ENCODE results near the gene CCDC192. TPM values are rescaled to one million over a fixed set of nuclear protein-coding genes. Genes with fewer than 3 reads are reported as not detected.

CCDC192 gene
- total and polyA plus RNA-seq, 2 experiments from 2014 or later, result 0.40 TPM; not detected in 1

DNA sequence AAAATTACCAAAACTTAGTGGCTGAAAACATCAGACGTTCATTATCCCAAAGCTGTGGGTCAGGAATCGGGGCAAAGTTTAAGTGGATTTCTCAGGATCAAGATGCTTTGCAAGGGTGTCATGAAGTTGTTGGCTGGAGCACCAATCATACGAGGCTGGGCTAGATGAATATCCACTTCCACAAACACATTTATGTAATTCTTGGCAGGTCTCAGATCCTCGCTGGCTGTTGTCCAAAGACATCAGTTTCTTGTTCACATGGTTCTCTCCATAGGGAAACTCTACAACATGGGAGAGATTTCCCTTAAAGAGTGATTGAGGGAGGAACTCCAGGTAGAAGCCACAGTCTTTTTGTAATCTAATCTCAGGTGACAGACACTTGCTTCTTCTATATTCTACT is 20.2 kb upstream of the CCDC192 start:
- Mint-ChIP-seq H3K27me3 (ENCODE audit: insufficient read depth, low read depth, poor library complexity) (no peaks in the 10 kb centered on the region), H3K36me3 (ENCODE audit: low read depth) (no peaks in the 10 kb centered on the region), H3K4me1 (no peaks in the 10 kb centered on the region), H3K27ac (no peak overlapping the region), H3K4me3 (no peak overlapping the region), H3K9me3 (no peaks in the 10 kb centered on the region)
- Histone ChIP-seq H3K27ac (ENCODE audit: low read depth) (no peak overlapping the region), H3K36me3 (ENCODE audit: insufficient read depth) (no peaks in the 10 kb centered on the region; the same call in 1 of the 2 replicates), H3K27me3 (ENCODE audit: insufficient read depth) (no peaks in the 10 kb centered on the region), H3K79me2 (replicated peaks; ENCODE audit: insufficient read depth) (no peaks in the 10 kb centered on the region), H3K4me1 (ENCODE audit: insufficient read depth) (no peaks in the 10 kb centered on the region), H3K4me3 (no peak overlapping the region), H3K4me2 (no peak overlapping the region), H3F3A (replicated peaks; ENCODE audit: low read depth) (no peaks in the 10 kb centered on the region), H4K20me1 (replicated peaks; ENCODE audit: insufficient read depth) (no peaks in the 10 kb centered on the region), H3K9me2 (ENCODE audit: insufficient read depth) (0 out of 2 replicates have a peak, but pooled peaks cover under 1% of the 10 kb centered on the region), H2AFZ (no peak overlapping the region)
- no peak for DNase-seq (ENCODE audit: low spot score)
- TF ChIP-seq, protein P1, sequence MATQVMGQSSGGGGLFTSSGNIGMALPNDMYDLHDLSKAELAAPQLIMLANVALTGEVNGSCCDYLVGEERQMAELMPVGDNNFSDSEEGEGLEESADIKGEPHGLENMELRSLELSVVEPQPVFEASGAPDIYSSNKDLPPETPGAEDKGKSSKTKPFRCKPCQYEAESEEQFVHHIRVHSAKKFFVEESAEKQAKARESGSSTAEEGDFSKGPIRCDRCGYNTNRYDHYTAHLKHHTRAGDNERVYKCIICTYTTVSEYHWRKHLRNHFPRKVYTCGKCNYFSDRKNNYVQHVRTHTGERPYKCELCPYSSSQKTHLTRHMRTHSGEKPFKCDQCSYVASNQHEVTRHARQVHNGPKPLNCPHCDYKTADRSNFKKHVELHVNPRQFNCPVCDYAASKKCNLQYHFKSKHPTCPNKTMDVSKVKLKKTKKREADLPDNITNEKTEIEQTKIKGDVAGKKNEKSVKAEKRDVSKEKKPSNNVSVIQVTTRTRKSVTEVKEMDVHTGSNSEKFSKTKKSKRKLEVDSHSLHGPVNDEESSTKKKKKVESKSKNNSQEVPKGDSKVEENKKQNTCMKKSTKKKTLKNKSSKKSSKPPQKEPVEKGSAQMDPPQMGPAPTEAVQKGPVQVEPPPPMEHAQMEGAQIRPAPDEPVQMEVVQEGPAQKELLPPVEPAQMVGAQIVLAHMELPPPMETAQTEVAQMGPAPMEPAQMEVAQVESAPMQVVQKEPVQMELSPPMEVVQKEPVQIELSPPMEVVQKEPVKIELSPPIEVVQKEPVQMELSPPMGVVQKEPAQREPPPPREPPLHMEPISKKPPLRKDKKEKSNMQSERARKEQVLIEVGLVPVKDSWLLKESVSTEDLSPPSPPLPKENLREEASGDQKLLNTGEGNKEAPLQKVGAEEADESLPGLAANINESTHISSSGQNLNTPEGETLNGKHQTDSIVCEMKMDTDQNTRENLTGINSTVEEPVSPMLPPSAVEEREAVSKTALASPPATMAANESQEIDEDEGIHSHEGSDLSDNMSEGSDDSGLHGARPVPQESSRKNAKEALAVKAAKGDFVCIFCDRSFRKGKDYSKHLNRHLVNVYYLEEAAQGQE (IDR thresholded peaks at IDR 0.05; ENCODE audit: unreplicated experiment), result no peak
- no peak for TF ChIP-seq STAT1 (IDR thresholded peaks at IDR 0.05; ENCODE audit: unreplicated experiment)
- no peak for TF ChIP-seq POLR2AphosphoS5 (IDR thresholded peaks at IDR 0.05; ENCODE audit: low read depth)
- TF ChIP-seq NANOG (IDR thresholded peaks at IDR 0.05; ENCODE audit: borderline replicate concordance), result no peak
- TF ChIP-seq ZNF114 (CRISPR knock-in tag; IDR thresholded peaks at IDR 0.05), result no peak
- TF ChIP-seq JUNB (IDR thresholded peaks at IDR 0.05; ENCODE audit: unreplicated experiment), result no peak
- no peak for TF ChIP-seq ZNF331 (CRISPR knock-in tag; IDR thresholded peaks at IDR 0.05; ENCODE audit: low read depth)
- no peak for TF ChIP-seq EZH2 (IDR thresholded peaks at IDR 0.05; ENCODE audit: low read depth, unreplicated experiment)
- ATAC-seq, result no peak

DNA sequence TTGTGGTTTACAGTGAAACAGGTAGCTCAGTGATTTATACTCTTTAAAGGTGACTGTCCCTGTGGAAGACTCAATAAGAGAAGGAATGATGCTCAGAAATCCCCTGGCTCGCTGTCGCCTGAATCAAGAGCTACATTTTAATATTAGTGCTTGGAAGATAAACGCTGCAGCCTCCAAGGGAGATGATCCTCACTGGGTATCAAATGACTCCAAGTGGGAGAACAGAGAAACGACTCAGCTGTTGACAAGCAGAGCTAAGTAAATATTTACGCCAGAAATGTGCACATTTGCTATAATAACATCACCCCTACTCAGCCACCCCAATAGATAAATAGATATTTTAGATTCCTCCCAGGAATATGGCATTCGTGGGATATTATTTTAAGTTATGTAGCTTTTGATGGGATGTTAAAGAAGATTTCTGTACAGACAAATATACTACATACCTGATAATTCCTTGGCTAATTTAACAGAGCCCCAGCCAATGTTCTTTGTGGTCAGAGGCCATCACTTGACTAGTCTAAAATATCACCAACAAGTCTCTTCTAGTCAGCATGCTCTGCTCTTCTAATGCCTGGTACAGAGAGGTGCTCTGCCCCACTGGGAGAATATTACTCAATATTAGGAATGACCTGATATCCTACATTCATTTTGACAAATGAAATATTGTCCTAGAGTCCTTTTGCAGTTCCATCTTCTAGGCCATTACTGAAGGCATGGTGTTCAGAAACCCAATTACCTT is 18.3 kb upstream of the CCDC192 start:
- no peaks in the 10 kb centered on the region for H3K36me3 ChIP-seq (ENCODE audit: insufficient read depth)
- Mint-ChIP-seq H3K36me3 (ENCODE audit: low read depth) (no peaks in the 10 kb centered on the region), H3K4me3 (no peak overlapping the region), H3K27me3 (ENCODE audit: insufficient read depth, low read depth, poor library complexity) (no peaks in the 10 kb centered on the region), H3K4me1 (no peaks in the 10 kb centered on the region), H3K9me3 (no peaks in the 10 kb centered on the region), H3K27ac (no peak overlapping the region)
- DNase-seq (ENCODE audit: low spot score) (no peak), ATAC-seq (no peak)
- H4K20me1 ChIP-seq (replicated peaks; ENCODE audit: insufficient read depth), result no peaks in the 10 kb centered on the region
- no peaks in the 10 kb centered on the region for H3K79me2 ChIP-seq (replicated peaks; ENCODE audit: insufficient read depth)
- no peak overlapping the region for H2AFZ ChIP-seq
- H3K27me3 ChIP-seq (ENCODE audit: insufficient read depth), result no peaks in the 10 kb centered on the region
- no peak overlapping the region for H3K4me2 ChIP-seq
- no peak for TF ChIP-seq STAT1 (IDR thresholded peaks at IDR 0.05; ENCODE audit: unreplicated experiment)
- no peak for TF ChIP-seq POLR2AphosphoS5 (IDR thresholded peaks at IDR 0.05; ENCODE audit: low read depth)
- TF ChIP-seq, protein P2, sequence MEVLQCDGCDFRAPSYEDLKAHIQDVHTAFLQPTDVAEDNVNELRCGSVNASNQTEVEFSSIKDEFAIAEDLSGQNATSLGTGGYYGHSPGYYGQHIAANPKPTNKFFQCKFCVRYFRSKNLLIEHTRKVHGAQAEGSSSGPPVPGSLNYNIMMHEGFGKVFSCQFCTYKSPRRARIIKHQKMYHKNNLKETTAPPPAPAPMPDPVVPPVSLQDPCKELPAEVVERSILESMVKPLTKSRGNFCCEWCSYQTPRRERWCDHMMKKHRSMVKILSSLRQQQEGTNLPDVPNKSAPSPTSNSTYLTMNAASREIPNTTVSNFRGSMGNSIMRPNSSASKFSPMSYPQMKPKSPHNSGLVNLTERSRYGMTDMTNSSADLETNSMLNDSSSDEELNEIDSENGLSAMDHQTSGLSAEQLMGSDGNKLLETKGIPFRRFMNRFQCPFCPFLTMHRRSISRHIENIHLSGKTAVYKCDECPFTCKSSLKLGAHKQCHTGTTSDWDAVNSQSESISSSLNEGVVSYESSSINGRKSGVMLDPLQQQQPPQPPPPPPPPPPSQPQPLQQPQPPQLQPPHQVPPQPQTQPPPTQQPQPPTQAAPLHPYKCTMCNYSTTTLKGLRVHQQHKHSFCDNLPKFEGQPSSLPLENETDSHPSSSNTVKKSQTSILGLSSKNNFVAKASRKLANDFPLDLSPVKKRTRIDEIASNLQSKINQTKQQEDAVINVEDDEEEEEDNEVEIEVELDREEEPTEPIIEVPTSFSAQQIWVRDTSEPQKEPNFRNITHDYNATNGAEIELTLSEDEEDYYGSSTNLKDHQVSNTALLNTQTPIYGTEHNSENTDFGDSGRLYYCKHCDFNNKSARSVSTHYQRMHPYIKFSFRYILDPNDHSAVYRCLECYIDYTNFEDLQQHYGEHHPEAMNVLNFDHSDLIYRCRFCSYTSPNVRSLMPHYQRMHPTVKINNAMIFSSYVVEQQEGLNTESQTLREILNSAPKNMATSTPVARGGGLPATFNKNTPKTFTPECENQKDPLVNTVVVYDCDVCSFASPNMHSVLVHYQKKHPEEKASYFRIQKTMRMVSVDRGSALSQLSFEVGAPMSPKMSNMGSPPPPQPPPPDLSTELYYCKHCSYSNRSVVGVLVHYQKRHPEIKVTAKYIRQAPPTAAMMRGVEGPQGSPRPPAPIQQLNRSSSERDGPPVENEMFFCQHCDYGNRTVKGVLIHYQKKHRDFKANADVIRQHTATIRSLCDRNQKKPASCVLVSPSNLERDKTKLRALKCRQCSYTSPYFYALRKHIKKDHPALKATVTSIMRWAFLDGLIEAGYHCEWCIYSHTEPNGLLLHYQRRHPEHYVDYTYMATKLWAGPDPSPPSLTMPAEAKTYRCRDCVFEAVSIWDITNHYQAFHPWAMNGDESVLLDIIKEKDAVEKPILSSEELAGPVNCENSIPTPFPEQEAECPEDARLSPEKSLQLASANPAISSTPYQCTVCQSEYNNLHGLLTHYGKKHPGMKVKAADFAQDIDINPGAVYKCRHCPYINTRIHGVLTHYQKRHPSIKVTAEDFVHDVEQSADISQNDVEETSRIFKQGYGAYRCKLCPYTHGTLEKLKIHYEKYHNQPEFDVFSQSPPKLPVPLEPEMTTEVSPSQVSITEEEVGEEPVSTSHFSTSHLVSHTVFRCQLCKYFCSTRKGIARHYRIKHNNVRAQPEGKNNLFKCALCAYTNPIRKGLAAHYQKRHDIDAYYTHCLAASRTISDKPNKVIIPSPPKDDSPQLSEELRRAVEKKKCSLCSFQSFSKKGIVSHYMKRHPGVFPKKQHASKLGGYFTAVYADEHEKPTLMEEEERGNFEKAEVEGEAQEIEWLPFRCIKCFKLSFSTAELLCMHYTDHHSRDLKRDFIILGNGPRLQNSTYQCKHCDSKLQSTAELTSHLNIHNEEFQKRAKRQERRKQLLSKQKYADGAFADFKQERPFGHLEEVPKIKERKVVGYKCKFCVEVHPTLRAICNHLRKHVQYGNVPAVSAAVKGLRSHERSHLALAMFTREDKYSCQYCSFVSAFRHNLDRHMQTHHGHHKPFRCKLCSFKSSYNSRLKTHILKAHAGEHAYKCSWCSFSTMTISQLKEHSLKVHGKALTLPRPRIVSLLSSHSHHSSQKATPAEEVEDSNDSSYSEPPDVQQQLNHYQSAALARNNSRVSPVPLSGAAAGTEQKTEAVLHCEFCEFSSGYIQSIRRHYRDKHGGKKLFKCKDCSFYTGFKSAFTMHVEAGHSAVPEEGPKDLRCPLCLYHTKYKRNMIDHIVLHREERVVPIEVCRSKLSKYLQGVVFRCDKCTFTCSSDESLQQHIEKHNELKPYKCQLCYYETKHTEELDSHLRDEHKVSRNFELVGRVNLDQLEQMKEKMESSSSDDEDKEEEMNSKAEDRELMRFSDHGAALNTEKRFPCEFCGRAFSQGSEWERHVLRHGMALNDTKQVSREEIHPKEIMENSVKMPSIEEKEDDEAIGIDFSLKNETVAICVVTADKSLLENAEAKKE (CRISPR knock-in tag; IDR thresholded peaks at IDR 0.05), result no peak
- no peaks in the 10 kb centered on the region for H3K9me2 ChIP-seq (ENCODE audit: insufficient read depth)
- no peaks in the 10 kb centered on the region for H3F3A ChIP-seq (replicated peaks; ENCODE audit: low read depth)
- no peaks in the 10 kb centered on the region for H3K4me1 ChIP-seq (ENCODE audit: insufficient read depth)
- no peak overlapping the region for H3K27ac ChIP-seq (ENCODE audit: low read depth)
- no peak overlapping the region for H3K4me3 ChIP-seq
